ENCODE data around the gene CREG1.

DNA sequence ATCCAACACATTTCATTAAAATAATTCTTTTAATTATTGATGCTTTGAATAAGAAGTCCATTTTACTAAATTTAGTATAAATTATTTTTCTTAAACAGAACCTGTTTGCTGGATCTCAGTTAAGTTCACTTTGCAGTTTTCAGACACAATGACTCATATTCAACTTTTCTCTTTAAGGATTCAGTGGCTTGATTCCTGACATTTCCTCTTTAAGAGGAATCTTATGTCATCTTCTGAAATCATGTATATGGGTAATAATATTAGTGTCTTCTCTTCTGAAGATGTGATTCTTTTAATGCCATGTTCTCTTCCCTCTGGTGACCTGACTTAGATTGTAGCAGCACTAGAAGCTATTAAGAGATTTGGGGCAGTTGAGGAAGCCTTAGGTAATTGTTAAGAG, 12.6 kb downstream of the CREG1 start:
- no peak for TF ChIP-seq ISL1 (CRISPR knock-in tag; IDR thresholded peaks at IDR 0.05)
- TF ChIP-seq, protein P1, sequence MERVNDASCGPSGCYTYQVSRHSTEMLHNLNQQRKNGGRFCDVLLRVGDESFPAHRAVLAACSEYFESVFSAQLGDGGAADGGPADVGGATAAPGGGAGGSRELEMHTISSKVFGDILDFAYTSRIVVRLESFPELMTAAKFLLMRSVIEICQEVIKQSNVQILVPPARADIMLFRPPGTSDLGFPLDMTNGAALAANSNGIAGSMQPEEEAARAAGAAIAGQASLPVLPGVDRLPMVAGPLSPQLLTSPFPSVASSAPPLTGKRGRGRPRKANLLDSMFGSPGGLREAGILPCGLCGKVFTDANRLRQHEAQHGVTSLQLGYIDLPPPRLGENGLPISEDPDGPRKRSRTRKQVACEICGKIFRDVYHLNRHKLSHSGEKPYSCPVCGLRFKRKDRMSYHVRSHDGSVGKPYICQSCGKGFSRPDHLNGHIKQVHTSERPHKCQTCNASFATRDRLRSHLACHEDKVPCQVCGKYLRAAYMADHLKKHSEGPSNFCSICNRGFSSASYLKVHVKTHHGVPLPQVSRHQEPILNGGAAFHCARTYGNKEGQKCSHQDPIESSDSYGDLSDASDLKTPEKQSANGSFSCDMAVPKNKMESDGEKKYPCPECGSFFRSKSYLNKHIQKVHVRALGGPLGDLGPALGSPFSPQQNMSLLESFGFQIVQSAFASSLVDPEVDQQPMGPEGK (CRISPR knock-in tag; IDR thresholded peaks at IDR 0.05; ENCODE audit: borderline replicate concordance), result no peak
- TF ChIP-seq, protein P2, sequence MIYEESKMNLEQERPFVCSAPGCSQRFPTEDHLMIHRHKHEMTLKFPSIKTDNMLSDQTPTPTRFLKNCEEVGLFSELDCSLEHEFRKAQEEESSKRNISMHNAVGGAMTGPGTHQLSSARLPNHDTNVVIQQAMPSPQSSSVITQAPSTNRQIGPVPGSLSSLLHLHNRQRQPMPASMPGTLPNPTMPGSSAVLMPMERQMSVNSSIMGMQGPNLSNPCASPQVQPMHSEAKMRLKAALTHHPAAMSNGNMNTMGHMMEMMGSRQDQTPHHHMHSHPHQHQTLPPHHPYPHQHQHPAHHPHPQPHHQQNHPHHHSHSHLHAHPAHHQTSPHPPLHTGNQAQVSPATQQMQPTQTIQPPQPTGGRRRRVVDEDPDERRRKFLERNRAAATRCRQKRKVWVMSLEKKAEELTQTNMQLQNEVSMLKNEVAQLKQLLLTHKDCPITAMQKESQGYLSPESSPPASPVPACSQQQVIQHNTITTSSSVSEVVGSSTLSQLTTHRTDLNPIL (CRISPR knock-in tag; IDR thresholded peaks at IDR 0.05; ENCODE audit: low read depth), result no peak
- no peak for TF ChIP-seq CSRNP3 (CRISPR knock-in tag; IDR thresholded peaks at IDR 0.05)
- no peak for TF ChIP-seq CSDC2 (CRISPR knock-in tag; IDR thresholded peaks at IDR 0.05)
- no peak for TF ChIP-seq RARB (CRISPR knock-in tag; IDR thresholded peaks at IDR 0.05)

Data from SK-N-SH treated with all-trans-retinoic acid at 6 μM for 48 hours (cell line).